ENCODE data around the gene ROR2.

The ROR2 gene

DNA sequence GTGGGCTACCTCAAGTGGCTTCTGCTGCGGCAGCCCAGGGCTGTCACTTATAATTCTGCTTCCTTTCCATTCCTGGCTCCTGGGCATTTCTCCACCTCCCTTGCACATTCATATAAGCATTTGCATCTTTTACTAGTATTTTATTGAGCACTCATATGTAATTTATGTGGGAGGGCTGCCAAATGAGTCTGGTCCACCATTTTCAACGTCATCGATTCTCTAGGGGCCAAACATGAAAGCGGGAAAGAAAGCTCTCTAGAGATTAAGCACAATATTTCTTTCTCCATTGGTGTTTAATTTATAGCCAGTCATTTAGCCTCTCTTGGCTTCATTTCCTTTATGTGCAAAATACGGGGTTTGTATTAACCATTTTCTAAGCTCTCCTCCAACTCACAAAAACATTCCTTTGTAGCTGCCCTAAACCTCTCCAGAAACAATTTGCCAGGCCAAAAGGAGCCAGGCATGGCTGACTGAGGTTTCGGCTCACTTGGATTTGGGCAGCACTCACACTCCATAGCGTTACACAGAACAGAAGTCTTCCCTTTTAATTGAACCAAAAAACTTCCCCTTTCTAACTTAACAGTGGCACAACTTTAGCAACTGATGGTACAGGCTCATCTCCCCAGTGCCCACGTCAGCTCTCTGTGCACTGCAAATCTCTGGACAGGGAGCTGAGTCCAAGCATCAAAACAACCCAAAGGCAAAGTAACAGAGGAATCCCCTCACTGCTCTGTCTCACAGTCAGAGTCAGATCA, 183.5 kb downstream of the ROR2 start:
- no peak for DNase-seq

DNA sequence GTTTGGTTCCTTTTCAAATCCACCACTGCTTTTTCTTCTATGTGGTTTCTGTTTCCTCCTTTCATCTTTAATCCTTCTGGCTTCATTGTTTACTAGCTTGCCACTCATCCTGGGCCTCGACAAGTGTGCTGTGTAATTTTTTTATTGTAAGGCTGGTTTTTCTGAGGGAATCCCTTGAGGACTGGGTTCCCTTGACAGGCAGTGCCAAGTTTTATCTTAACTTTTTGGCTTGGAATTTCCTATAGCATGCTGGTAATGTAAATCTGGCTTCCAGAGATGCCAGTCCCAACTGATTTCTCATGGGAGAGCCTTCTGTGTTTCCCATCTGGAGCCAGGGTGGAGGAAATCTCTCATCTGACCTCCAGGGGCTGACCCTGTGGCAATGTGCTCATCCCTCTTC, 184.7 kb downstream of the ROR2 start:
- no peak for DNase-seq

GRCh38 chr9:91764661-91765060, 185.4 kb downstream of the ROR2 start:
- DNase-seq = no peak

GRCh38 chr9:91761362-91761761, 188.7 kb downstream of the ROR2 start:
- no peak for DNase-seq

- no peak for DNase-seq
Observed at GRCh38 chr9:91760906-91761305, 189.1 kb downstream of the ROR2 start.

DNA sequence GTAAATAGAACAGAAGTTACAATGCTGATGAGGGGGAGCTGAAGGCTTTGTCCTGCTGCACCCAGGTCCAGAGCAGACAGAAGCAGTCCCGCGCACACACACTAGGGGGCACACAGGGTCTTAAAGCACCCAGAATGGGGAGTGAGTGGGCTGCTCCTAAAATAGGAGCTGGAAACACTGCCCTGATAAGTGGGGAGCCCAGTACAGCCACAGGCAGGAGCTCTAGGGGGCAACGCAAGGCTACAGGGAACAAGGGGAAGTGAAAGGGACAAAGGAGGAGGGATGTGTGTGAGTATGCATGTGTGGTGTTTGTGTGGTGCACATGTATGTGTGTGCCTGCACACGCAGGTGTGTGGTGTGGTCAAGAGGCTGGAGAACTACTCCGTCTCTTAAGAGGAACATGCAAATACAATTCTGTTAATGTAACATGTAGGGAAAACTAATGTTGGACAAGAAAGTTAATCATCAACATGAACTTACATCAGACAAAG, 191.5 kb downstream of the ROR2 start:
- peak; percentile 20 for DNase-seq

DNA sequence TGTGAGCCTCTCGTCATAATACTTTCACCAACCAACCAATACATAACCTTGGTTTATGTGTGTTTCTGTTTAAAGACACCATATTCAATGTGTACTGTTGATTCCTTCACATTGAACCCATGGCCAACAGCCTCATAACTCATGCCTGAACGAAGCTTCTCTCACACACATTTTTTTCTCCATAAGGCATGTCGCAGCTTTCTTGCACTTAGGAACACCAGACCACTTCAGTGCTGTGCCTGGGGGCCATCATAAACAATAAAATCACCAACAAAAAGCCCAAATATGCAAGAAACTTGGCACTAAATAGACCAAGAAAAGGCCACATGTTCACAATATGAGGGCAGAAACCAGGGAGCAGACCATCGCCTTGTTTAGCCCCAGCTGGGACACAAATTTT, 192.2 kb downstream of the ROR2 start:
- DNase-seq = no peak

DNA sequence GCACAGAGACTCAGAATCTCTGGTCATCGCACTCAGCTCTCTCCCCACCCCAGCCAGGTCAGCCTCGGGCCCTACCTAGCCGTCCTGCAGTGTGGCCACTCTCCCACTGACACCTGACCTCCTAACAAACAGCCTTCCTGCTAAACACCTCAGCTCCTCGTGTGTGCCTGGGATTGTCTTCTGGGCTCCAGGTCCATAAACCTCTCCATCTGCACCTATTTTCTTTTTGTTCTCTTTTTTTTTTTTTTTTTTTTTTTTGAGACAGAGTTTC, 193.6 kb downstream of the ROR2 start:
- DNase-seq = no peak

DNA sequence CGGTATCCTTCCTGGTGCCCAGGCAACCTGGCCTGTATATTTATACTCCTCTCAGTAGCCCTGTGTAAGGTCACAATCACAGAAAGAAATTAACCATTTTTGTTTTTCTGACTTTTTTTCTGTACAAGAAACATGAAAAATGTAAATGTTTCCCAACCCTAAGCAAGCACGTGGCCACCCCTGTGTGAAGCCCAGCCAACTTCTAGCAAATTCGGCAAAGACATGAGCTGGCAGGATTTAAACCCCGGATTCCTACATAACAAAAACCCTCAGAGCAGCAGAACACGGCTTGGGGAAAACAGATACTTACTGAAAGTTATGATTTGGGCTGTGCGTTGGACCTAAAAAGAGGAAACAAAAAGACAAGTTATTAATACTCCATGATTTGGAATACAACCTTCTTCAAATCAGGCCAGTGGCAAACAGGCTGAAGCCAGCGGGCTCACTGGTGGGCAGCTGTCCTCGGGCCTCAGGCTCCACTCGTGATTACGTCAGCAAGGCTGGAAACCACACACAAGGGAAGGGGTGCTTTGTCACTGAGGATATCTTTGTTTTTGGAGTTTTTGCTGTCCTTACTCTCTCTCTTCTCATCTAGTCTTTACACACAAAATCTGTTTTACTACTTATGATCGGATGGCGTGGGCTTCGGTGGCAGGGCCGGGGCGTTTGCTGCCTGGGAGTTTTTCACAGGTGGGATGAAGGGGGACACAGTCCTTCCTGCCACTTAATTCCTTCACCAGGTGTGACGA, 194.1 kb downstream of the ROR2 start:
- no peak for DNase-seq

DNA sequence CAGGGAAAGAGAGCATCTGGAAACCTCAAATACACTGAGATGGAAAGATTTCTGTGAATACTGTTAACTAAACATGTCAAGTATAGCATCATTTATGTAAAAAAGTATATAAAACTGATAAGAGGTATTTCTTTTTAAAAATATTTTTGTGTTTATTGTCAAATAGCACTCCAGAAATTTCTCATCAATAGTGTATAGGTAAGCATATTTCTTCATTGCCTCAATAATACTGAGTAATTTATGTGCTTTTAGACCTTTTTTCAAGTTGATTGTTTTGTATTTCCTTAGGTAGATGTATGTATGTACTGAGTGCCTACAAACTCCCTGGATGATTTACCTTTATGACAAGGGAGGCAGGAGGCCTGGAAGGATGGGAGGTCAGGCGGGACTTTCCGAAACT, 196.3 kb downstream of the ROR2 start:
- DNase-seq = no peak

DNA sequence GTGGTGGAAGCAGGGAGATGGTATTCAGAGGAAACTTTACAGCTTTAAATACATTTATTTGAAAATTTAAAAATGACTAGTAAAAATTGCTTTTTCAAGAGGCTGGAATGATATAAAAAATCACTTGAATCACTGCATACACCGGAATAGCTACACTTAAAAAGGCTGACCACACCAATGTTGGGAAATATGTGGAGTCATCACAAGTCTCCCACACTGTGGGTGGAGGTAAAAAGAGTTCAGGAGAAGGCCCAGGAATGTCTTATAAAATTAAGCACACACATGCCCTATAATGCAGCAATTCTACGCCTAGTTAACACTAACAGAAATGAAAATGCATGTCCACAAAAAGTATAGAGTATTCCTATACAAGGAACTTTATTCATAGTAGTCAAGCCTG, 198.1 kb downstream of the ROR2 start:
- DNase-seq = no peak

- no peak for DNase-seq
Observed at GRCh38 chr9:91750343-91750742, 199.7 kb downstream of the ROR2 start.

GRCh38 chr9:91746904-91747303, 203.1 kb downstream of the ROR2 start:
- no peak for DNase-seq

DNA sequence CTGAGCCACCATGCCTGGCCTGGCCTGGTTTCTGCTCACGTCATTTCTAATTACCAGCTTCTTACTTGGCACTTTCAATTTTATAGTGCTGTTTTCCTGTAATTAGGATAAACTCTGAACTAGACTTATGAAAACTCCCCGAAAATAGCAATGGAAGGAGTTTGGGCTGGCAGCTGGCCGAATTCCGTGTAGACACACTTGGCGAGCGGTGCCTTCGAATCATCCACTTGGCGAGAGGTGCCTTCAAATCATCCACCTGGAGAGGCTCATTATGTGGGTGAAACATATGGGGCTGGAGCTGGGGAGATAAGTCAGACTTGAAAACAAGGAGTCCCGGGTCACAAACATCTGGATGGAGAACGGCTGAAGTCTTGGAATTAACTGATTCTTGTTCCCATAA, 203.7 kb downstream of the ROR2 start:
- no peak for DNase-seq

- DNase-seq = no peak
Observed at GRCh38 chr9:91744114-91744513, 205.9 kb downstream of the ROR2 start.

GRCh38 chr9:91741522-91741921, 208.5 kb downstream of the ROR2 start:
- no peak for DNase-seq

DNA sequence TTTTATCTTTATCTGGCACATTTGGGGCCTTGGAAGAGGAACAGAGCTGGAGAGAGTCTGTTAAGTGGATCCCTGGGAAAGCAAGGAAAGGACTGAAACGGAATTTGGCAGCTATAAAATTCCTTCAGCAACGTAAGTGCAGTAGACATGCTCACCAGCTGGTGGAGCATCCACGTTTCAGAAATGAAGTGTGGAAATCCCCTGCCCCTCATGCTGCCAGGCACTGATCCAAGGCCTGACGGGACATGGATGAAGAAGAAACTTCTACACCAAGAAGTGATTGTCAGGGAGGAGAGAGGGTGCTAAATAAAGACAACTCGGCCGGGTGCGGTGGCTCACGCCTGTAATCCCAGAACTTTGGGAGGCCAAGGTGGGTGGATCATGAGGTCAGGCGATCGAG, 209.3 kb downstream of the ROR2 start:
- no peak for DNase-seq

- no peak for DNase-seq
Observed at GRCh38 chr9:91736898-91737601, 213.0 kb downstream of the ROR2 start.

- no peak for DNase-seq
Observed at GRCh38 chr9:91736311-91736710, 213.7 kb downstream of the ROR2 start.

DNA sequence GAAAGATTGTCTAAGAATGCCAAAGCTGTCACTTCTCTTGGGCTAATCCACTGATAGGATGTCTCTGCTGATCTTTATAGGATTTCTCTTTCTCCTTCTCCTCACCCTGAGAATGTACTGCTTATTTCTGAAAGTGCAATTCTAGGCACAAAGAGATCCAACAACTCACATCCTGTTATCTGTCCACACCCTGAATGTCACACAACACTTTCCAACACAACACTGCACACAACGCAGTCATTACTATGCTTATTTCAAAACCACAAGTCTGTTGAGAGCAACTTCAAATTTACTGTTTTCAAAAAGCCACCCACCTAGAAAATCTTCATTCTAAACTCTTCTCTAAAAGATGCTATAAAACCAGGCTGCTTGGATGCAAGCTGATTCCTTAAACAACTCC, 215.0 kb downstream of the ROR2 start:
- DNase-seq = no peak

DNA sequence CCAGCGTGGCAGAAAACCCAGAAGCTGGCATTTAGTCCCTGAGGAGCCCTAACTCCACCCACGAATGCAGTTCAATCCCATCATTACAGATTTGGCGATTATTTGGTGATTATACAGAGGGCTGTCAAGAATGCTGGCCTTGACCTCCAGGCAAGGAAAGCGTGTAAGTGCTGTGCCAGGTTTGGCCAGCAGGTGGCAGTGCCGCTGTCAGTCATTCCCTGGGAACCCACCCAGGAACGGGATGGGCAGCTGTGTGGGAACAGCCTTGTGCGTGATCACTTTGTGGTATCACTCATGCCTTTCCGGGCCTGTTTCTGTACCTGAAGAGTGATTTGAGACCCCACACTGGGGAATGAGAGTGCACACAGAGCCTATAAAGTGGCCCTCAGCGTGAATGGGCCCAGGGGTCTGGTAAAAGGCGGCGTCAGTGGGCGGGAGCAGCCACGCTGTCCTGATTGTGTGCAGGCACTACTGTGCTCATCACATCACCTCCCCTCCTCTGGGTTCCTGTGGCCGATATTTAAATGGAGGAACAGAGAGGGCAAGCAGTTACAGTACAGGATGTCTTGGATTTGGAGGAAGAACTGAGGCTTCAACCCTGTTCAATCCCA, 215.6 kb downstream of the ROR2 start:
- DNase-seq = peak; percentile 67

DNA sequence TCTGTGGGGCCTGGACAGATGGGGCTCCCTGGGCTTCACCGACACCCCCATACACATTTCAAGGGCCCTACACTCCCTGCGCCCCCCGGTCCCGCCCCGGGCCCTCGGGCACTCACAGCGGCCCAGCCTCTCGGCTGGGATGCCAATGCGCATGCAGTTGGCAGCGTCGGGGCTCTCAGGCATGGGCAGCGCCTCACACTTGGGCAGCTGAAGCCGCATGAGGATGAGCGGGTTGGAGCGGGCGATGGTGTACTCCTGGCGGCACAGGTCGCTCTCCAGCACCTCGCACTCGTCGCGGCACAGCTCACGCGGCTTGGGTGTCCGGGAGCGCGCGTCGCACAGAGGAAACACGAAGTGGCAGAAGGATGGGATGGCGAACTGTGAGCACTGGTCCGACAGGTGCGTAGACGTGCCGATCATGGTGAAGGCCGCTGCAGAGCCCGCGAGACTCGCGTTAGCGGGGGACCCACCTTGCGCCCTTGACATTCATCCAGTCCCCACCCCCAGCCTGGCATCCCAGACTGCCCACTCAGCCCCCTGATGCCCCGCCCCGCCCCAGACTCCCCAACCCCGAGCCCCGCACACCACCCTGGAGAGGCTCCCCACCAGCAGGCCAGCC, 216.9 kb downstream of the ROR2 start:
- DNase-seq = no peak
